Measurements from ENCODE around the gene PTPN23. TPM values are rescaled to one million over a fixed set of nuclear protein-coding genes. Genes with fewer than 3 reads are reported as not detected.

Gene PTPN23
- total and polyA plus RNA-seq, 10 of the 15 experiments (the other 5 are each of a cell fraction or from before 2014, with no cell fraction given), result 0.44 to 28.6 (median 4.4) TPM

DNA sequence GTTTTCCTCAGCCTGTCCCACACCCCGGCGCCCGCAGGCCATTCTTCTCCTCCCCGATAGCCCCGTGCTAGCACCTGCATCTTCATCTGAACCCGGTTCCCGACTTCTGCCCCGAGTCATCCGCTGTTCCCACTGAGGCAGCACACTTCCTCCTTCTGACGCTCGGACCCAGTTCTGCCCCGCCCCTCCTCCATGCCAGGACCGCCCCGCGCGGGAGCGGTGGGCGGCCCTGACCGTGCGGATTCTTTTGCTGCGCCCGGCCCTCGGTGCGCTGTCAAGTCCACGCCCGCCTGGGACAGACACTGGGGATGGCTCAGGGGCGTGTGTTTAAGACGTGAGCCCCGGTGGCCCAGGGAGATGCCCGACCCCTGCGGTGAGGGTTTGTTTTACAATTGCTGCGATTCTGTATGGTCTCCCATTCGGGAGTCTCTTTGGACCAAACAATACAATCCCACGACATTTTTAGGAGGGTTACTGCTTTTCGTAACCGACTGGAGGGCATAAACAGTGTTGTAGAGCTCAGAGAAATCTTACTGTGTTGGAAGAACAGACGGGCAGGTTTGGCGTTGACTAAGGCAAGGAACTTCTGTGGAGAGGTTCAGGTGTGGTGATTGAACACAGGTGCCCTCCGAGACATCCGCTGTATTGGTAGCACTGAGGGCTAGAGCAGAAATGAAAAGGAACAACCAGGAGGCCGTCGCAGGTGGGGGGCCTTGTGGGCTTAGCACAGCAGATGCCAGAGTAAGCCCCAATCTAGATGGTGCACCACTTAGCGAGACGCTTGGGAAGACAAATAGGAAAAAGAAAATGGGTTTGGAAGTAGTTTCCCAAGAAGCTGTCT, 716 bp downstream of the PTPN23 start:
- POLR2A ChIA-PET, result interaction anchor here (0.7 to 1.6 kb wide), 8 partner anchors 53 to 402 kb away, joined by 3 to 6 read pairs (median 4); partner anchors contain the start of gene NBEAL2
- Histone ChIP-seq H3K9me3 (replicated peaks; ENCODE audit: control insufficient read depth, insufficient read depth, low read length) (no peaks in the 10 kb centered on the region), H3K4me1 (ENCODE audit: control insufficient read depth, insufficient read depth, low read length) (peaks cover 18% of the 10 kb centered on the region), H3K4me2 (ENCODE audit: control insufficient read depth, insufficient read depth) (peak overlapping the region; percentile 89), H3K4me3 (peak overlapping the region; percentile 74), H3K36me3 (ENCODE audit: control insufficient read depth in 2 of 2, insufficient read depth in 2 of 2, low read length in 1 of 2) (peaks cover under 1 to 3% of the 10 kb centered on the region in 2 experiments; a peak in 2 of 4 replicates), H3K27me3 (replicated peaks in 1 of 2; ENCODE audit: control insufficient read depth in 2 of 2, insufficient read depth in 2 of 2, low read length in 1 of 2) (no peaks in the 10 kb centered on the region), H3K27ac (ENCODE audit: control insufficient read depth, insufficient read depth) (peak overlapping the region; percentile 91), H2AFZ (ENCODE audit: control insufficient read depth, low read depth, low read length) (peak overlapping the region; percentile 84), H3K79me2 (ENCODE audit: control insufficient read depth, insufficient read depth, low read length) (peaks cover 52% of the 10 kb centered on the region), H4K20me1 (ENCODE audit: control insufficient read depth, insufficient read depth) (no peaks in the 10 kb centered on the region), H3K9ac (ENCODE audit: control insufficient read depth, insufficient read depth, low read length) (peak overlapping the region; percentile 93)
- SMC1A ChIA-PET (ENCODE audit: uncharacterized antibody, unreplicated experiment), result interaction anchor here (0.8 to 1.3 kb wide), 4 partner anchors 35 to 111 kb away, joined by 3 to 4 read pairs (median 4); no protein-coding TSS in a partner anchor
- RAD21 ChIA-PET (ENCODE audit: unreplicated experiment), result interaction anchor here (0.9 to 1.5 kb wide), 4 partner anchors 40 to 552 kb away, joined by 3 to 9 read pairs (median 3); partner anchors contain the start of gene SETD2
- CTCF ChIA-PET, result interaction anchor here (1.2 kb wide), 2 partner anchors 209 to 217 kb away, joined by 4 to 5 read pairs; no protein-coding TSS in a partner anchor
- WGBS (ENCODE audit: insufficient coverage, insufficient replicate concordance, low lambda C conversion rate, missing lambda C conversion rate), result 12% methylated on average over 40 of the region's 44 CpGs
- peak; percentile 57 for FAIRE-seq
- peak; percentile 89 for ATAC-seq
- in situ Hi-C loops (cut with MboI), result no loop called here
- intact Hi-C loops (cut with micrococcal nuclease; ENCODE audit: unreplicated experiment), result no loop called here
- BruUV-seq (replicated peaks), result no TSS peak
- peak; percentile 45 for DNase-seq (ENCODE audit: low read depth, low spot score)
- TF ChIP-seq POU2F2 (IDR thresholded peaks at IDR 0.05; ENCODE audit: borderline replicate concordance, low read depth, low read length), result 0 out of 3 replicates have a peak, but pooled peaks have one; percentile 35
- no peak for TF ChIP-seq SRF (IDR thresholded peaks at IDR 0.05; ENCODE audit: low read depth in 2 of 2, low read length in 2 of 2)
- TF ChIP-seq BRCA1 (IDR thresholded peaks at IDR 0.05; ENCODE audit: low read depth, low read length), result no peak
- TF ChIP-seq HCFC1 (IDR thresholded peaks at IDR 0.05; ENCODE audit: low read length), result no peak; the same call in 1 of the 2 replicates
- no peak for TF ChIP-seq ZNF274 (IDR thresholded peaks at IDR 0.05; ENCODE audit: insufficient read depth, insufficient read length)
- TF ChIP-seq, protein P1, sequence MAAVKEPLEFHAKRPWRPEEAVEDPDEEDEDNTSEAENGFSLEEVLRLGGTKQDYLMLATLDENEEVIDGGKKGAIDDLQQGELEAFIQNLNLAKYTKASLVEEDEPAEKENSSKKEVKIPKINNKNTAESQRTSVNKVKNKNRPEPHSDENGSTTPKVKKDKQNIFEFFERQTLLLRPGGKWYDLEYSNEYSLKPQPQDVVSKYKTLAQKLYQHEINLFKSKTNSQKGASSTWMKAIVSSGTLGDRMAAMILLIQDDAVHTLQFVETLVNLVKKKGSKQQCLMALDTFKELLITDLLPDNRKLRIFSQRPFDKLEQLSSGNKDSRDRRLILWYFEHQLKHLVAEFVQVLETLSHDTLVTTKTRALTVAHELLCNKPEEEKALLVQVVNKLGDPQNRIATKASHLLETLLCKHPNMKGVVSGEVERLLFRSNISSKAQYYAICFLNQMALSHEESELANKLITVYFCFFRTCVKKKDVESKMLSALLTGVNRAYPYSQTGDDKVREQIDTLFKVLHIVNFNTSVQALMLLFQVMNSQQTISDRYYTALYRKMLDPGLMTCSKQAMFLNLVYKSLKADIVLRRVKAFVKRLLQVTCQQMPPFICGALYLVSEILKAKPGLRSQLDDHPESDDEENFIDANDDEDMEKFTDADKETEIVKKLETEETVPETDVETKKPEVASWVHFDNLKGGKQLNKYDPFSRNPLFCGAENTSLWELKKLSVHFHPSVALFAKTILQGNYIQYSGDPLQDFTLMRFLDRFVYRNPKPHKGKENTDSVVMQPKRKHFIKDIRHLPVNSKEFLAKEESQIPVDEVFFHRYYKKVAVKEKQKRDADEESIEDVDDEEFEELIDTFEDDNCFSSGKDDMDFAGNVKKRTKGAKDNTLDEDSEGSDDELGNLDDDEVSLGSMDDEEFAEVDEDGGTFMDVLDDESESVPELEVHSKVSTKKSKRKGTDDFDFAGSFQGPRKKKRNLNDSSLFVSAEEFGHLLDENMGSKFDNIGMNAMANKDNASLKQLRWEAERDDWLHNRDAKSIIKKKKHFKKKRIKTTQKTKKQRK (IDR thresholded peaks at IDR 0.05; ENCODE audit: low read depth, low read length), result no peak
- 0 out of 2 replicates have a peak, but pooled peaks have one; percentile 42 for TF ChIP-seq CHD1 (IDR thresholded peaks at IDR 0.05; ENCODE audit: low read depth, low read length)
- TF ChIP-seq NR2F1 (conservative IDR thresholded peaks at IDR 0.05), result peak; percentile 20; the same call in 1 of the 2 replicates
- peak; percentile 17; the same call in 1 of the 2 replicates for TF ChIP-seq NRF1 (conservative IDR thresholded peaks at IDR 0.05; ENCODE audit: low read depth, low read length)
- peak; percentile 80; the same call in 1 of the 2 replicates for TF ChIP-seq GATAD2B (conservative IDR thresholded peaks at IDR 0.05; ENCODE audit: low read depth)
- peak; percentile 91 for TF ChIP-seq SPI1 (IDR thresholded peaks at IDR 0.05; ENCODE audit: borderline replicate concordance, insufficient read depth, low read depth, low read length)
- peak; percentile 83 for TF ChIP-seq POLR2AphosphoS5 (IDR thresholded peaks at IDR 0.05; ENCODE audit: low read length)
- peak; percentile 50; the same call in 1 of the 2 replicates for TF ChIP-seq POLR2AphosphoS2 (IDR thresholded peaks at IDR 0.05; ENCODE audit: low read depth, low read length)
- TF ChIP-seq, protein P2, sequence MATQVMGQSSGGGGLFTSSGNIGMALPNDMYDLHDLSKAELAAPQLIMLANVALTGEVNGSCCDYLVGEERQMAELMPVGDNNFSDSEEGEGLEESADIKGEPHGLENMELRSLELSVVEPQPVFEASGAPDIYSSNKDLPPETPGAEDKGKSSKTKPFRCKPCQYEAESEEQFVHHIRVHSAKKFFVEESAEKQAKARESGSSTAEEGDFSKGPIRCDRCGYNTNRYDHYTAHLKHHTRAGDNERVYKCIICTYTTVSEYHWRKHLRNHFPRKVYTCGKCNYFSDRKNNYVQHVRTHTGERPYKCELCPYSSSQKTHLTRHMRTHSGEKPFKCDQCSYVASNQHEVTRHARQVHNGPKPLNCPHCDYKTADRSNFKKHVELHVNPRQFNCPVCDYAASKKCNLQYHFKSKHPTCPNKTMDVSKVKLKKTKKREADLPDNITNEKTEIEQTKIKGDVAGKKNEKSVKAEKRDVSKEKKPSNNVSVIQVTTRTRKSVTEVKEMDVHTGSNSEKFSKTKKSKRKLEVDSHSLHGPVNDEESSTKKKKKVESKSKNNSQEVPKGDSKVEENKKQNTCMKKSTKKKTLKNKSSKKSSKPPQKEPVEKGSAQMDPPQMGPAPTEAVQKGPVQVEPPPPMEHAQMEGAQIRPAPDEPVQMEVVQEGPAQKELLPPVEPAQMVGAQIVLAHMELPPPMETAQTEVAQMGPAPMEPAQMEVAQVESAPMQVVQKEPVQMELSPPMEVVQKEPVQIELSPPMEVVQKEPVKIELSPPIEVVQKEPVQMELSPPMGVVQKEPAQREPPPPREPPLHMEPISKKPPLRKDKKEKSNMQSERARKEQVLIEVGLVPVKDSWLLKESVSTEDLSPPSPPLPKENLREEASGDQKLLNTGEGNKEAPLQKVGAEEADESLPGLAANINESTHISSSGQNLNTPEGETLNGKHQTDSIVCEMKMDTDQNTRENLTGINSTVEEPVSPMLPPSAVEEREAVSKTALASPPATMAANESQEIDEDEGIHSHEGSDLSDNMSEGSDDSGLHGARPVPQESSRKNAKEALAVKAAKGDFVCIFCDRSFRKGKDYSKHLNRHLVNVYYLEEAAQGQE (IDR thresholded peaks at IDR 0.05; ENCODE audit: low read depth, low read length), result no peak
- TF ChIP-seq, protein P3, sequence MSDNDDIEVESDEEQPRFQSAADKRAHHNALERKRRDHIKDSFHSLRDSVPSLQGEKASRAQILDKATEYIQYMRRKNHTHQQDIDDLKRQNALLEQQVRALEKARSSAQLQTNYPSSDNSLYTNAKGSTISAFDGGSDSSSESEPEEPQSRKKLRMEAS (IDR thresholded peaks at IDR 0.05; ENCODE audit: low read depth, low read length), result 0 out of 2 replicates have a peak, but pooled peaks have one; percentile 26
